HG03354 (cell line): ENCODE results near the gene NACC1.

Source experiments
- ATAC-seq: cut with Tn5 transposase; IDR thresholded peaks from one replicate; pipeline ENCODE4 v1.9.1; 2021; ENCODE audit warnings: mild to moderate bottlenecking; ENCODE audit not compliant: unreplicated experiment, poor library complexity, severe bottlenecking

Gene NACC1

GRCh38 chr19:13117772-13118423, at the start of gene NACC1:
Gene NACC1 (plus strand): TSS chr19:13118264. CDS start chr19:13135208, 16,944 bp downstream.
- ATAC-seq = peak; percentile 63

- ATAC-seq = no peak
Observed at GRCh38 chr19:13069415-13070359, 48.4 kb upstream of the NACC1 start.

GRCh38 chr19:13070425-13071140, 47.5 kb upstream of the NACC1 start:
- ATAC-seq = no peak

GRCh38 chr19:13071444-13072187, 46.4 kb upstream of the NACC1 start:
- no peak for ATAC-seq

GRCh38 chr19:13072188-13072908, 45.7 kb upstream of the NACC1 start:
- no peak for ATAC-seq

GRCh38 chr19:13073263-13073662, 44.8 kb upstream of the NACC1 start:
- no peak for ATAC-seq

- ATAC-seq = no peak
Observed at GRCh38 chr19:13074378-13074777, 43.7 kb upstream of the NACC1 start.

- no peak for ATAC-seq
Observed at GRCh38 chr19:13076320-13076719, 41.7 kb upstream of the NACC1 start.

- ATAC-seq = no peak
Observed at GRCh38 chr19:13076787-13077186, 41.3 kb upstream of the NACC1 start.

- ATAC-seq = no peak
Observed at GRCh38 chr19:13077240-13077639, 40.8 kb upstream of the NACC1 start.

GRCh38 chr19:13078381-13078780, 39.7 kb upstream of the NACC1 start:
- no peak for ATAC-seq

- ATAC-seq = no peak
Observed at GRCh38 chr19:13078897-13079541, 39.0 kb upstream of the NACC1 start.

GRCh38 chr19:13079542-13079986, 38.5 kb upstream of the NACC1 start:
- ATAC-seq = no peak

- no peak for ATAC-seq
Observed at GRCh38 chr19:13082192-13083007, 35.7 kb upstream of the NACC1 start.

- ATAC-seq = no peak
Observed at GRCh38 chr19:13083008-13083404, 35.1 kb upstream of the NACC1 start.

- ATAC-seq = no peak
Observed at GRCh38 chr19:13083627-13084026, 34.4 kb upstream of the NACC1 start.

- ATAC-seq = no peak
Observed at GRCh38 chr19:13085666-13086065, 32.4 kb upstream of the NACC1 start.

- ATAC-seq = no peak
Observed at GRCh38 chr19:13086341-13086740, 31.7 kb upstream of the NACC1 start.
